Omental fat pad (tissue), 4 donors: ENCODE measurements around the gene SUGP2. TPM values are rescaled to one million over a fixed set of nuclear protein-coding genes. Genes with fewer than 3 reads are reported as not detected.

Source experiments
- ATAC-seq: fragments of 150-250 bp; one replicate; pipeline ENCODE4 v1.9.1; 2016; ENCODE audit warnings: mild to moderate bottlenecking, moderate library complexity; ENCODE audit not compliant: low FRiP score
- DNase-seq: peaks from one replicate; pipeline ENCODE4 v3.0.0-alpha.2; 2019; ENCODE audit warnings: low spot score
- total RNA-seq, 4 donors: library from RNA; depleted of rRNA; stranded (reverse); fragments of >200 nt; gene quantifications; one replicate each; pipeline ENCODE4 v1.1.0, GENCODE V29; 2016
- TF ChIP-seq, protein P1 (sequence below), 3 donors: fragments of 450-650 bp; IDR thresholded peaks; one replicate each; pipeline ENCODE4 v1.5.1; 2016 to 2017; ENCODE audit warnings: antibody characterized with exemption in 3 of 3, mild to moderate bottlenecking in 3 of 3, moderate library complexity in 2 of 3

Gene SUGP2
- total RNA-seq, 4 donors from 2014 or later = 30.3 to 54.5 (median 36.3) TPM

GRCh38 chr19:19022380-19022961 is 10.8 kb downstream of the SUGP2 start:
- TF ChIP-seq, protein P1, sequence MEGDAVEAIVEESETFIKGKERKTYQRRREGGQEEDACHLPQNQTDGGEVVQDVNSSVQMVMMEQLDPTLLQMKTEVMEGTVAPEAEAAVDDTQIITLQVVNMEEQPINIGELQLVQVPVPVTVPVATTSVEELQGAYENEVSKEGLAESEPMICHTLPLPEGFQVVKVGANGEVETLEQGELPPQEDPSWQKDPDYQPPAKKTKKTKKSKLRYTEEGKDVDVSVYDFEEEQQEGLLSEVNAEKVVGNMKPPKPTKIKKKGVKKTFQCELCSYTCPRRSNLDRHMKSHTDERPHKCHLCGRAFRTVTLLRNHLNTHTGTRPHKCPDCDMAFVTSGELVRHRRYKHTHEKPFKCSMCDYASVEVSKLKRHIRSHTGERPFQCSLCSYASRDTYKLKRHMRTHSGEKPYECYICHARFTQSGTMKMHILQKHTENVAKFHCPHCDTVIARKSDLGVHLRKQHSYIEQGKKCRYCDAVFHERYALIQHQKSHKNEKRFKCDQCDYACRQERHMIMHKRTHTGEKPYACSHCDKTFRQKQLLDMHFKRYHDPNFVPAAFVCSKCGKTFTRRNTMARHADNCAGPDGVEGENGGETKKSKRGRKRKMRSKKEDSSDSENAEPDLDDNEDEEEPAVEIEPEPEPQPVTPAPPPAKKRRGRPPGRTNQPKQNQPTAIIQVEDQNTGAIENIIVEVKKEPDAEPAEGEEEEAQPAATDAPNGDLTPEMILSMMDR (IDR thresholded peaks at IDR 0.05) = no peak
- ATAC-seq (no peak), DNase-seq (no peak)

GRCh38 chr19:19021115-19021514 is 12.2 kb downstream of the SUGP2 start:
- TF ChIP-seq, protein P1 (IDR thresholded peaks at IDR 0.05) = no peak
- ATAC-seq (no peak), DNase-seq (no peak)

DNA sequence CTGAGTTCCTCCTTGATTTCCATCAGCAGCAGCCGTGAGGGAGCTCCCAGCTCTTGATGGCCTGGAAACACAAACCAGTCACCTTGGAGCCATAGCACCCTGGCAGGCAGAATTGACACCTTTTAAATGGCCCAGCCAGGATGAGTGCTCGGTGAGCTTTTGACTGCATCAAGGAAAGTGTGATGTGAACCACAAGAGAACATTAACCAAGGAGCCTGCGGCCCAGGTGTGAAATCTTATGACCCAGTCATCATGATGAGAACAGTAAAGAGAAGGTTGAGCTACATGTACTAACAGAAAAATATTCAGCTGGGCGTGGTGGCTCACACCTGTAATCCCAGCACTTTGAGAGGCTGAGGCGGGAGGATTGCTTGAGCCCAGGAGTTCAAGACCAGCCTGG is 22.8 kb downstream of the SUGP2 start:
- TF ChIP-seq, protein P1 (IDR thresholded peaks at IDR 0.05) = no peak
- no peak for ATAC-seq
- no peak for DNase-seq

GRCh38 chr19:19009951-19010350 is 23.4 kb downstream of the SUGP2 start:
- TF ChIP-seq, protein P1 (IDR thresholded peaks at IDR 0.05) = no peak
- no peak for DNase-seq
- ATAC-seq = no peak

GRCh38 chr19:19006213-19006612 is 27.1 kb downstream of the SUGP2 start:
- no peak for ATAC-seq
- TF ChIP-seq, protein P1 (IDR thresholded peaks at IDR 0.05) = no peak

DNA sequence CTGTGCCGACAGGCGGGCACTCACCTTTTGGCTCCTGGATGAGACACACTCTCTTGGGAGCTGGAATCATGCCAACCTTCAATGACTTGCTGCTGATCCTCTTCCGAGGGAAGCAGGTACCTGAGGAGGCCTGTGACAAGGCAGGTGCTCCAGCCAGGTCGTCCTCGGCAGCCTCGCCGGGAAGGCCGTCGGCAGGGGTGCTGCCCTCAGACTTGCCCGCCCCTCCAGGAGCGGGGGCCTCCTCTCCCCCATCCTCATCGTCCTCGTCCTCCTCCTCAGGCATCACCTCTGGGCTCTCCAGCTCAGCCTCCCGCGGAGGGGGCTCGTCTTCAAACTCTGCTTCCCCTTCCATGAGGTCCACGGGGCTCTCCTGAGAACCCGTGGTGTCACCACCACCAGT is 29.2 kb downstream of the SUGP2 start:
- TF ChIP-seq, protein P1 (IDR thresholded peaks at IDR 0.05) = no peak
- ATAC-seq = no peak
- DNase-seq = no peak

More at GRCh38 chr19:19006213-19006612, 27.1 kb downstream of the SUGP2 start:
- DNase-seq = no peak

GRCh38 chr19:18999896-19000620 is 33.3 kb downstream of the SUGP2 start:
- TF ChIP-seq, protein P1 (IDR thresholded peaks at IDR 0.05) = no peak
- ATAC-seq (no peak), DNase-seq (no peak)
